Activated naive CD4-positive, alpha-beta T cell treated with anti-CD3 and anti-CD28 coated beads, Interleukin-2, amount 50 U/mL, for 16 hours (primary cell): Measurements from ENCODE around the gene ESPN.
"Not testable (repeated sequence)": the region's sequence is repeated elsewhere in the genome, so short reads cannot be mapped to it uniquely, and the experiment has no call there.

Experiments used
- DNase-seq: peaks from one replicate; pipeline ENCODE4 v3.0.0-alpha.2; 2020

The ESPN gene

DNA sequence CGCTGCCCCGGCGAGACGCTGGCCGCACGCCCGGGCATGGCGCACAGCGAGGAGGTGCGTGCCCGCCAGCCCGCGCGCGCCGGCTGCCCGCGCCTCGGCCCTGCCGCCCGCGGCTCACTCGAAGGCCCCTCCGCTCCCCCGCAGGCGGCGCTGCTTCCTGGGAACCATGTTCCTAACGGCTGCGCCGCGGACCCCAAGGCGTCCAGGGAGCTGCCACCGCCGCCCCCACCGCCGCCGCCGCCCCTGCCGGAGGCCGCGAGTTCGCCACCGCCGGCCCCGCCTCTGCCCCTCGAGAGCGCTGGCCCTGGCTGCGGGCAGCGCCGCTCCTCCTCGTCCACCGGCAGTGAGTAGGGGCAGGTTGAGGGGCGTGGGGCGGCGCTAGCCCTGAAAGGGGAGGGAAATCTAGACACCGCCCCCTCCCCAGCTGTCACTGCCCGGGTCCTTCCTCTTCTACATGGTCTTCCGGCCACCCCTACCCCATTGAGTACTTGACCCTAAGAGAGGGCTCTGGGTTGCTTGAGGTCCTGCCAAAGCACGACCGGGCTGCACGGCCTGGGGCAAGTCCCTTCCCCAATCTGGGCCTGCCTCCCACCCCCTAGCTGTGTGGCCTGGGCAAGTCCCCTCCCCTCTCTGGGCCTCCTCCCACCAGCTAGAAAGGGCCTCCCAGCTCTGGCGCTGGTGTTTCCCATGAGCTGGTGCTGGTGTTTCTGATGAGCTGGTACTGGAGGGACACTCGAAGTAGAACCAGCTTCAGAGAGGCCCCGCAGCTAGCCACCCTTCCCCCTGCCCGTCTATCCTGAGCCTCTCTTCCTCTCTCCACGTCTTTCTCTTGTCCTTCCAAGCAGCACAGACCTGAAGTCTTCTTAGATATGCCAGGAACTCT is 24.4 kb downstream of the ESPN start:
- DNase-seq = no peak

DNA sequence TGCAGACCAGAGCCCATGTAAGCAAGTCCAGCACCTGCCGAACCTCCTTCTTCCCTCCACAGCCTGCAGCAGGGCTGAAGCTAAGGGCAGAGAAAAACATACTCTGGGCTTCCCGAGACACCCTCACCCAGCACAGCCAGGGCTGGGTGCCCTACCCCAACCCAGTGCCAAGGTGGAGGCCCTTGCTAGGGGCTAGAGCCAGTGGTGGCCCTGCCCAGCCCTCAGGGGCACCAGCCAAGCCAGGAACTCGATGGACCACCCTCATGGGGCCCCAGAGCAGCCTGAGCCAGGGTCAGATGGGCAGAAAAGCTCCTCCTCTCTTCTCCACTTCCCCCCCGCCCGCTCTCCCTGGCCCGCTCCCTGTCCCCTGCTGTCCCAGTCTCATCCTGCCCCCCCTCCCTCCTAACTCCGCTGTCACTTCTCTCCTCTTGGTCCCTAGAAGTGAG is 25.5 kb downstream of the ESPN start:
- no peak for DNase-seq

DNA sequence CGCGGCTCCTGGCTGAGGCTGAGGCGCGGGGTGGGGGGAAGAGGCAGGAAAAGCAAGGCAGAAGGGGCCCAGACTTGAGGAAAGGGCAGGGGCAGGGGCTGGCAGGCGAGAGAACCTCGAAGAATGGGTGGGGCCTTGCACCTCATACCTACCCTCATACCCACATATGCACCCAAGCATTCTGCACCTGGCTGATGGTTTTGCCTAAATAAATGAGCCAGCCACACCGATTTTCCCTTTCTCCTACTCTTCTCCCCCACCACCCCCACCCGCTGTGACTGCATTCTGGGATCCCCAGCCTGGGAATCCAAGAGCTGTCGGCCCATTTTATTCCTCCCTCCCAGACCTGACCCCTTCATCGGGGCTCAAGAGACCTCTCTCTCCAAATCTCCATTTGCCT is 25.9 kb downstream of the ESPN start:
- DNase-seq = not testable (repeated sequence)

DNA sequence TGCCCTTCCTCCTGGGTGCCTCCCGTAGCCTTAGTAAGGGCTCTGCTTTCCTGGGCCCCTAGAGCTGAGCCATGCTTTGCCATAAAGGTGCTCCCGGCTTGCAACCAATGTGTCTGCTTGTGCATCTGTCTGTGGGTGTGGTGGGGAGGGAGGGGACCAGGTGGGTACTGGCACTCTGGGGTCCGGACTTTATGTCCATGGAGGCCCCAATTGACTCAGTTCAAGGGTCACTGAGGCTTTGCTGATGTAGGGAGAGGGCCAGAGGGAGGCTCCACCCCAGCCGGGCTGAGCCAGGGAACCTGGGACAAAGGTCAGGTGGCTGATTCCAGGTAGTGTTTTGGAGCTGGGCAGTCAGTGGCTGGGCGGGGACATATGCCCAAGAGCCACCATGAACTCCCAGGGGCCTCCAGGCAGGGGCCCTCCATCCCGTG is 26.4 kb downstream of the ESPN start:
- no peak for DNase-seq

DNA sequence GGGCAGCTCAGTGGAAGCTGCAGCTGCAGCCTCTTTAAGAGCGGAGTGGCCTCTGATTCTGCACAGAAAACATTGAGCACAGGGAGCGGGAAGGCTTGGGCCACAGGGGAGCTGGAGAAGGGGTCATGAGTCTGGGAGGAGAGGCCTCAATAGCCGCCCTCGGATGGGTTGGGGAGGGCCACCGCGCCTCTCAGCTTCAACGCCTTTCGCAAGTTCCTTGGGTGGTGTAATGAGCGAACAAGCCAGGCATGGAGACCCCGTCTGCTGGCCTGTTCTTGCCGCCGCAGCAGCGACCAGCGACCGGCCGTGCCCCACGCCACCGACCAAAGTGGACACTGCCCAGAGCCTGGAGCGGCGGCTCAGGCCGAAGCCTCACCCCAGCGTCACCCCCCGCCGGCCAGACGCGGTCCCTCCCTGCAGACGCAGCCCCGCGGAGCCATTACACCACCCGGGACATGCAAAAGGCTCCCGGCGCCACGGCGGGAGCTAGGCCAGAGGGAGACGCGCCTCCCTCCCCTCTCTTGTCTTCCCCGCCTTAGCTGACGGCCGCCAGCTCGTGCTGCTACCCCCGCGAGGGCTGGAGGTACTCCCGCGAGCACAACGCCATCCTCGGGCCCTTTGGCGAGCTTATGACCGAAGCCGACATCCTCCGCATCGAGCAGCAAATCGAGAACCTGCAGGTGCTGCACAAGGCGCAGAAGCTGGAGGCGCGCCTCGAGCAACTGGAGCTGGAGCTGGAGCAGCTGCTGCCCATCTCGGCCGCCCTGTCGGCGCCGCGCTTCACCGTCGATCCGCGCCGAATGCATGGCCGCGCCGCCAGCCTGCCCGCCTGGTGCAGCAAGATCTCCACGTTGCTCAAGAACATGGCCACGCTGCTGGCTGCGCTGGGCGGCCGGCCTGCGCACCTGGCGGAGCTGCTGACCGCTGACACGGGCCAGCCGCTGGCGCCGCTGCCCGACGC is 29.6 kb downstream of the ESPN start:
- DNase-seq = not testable (repeated sequence)

DNA sequence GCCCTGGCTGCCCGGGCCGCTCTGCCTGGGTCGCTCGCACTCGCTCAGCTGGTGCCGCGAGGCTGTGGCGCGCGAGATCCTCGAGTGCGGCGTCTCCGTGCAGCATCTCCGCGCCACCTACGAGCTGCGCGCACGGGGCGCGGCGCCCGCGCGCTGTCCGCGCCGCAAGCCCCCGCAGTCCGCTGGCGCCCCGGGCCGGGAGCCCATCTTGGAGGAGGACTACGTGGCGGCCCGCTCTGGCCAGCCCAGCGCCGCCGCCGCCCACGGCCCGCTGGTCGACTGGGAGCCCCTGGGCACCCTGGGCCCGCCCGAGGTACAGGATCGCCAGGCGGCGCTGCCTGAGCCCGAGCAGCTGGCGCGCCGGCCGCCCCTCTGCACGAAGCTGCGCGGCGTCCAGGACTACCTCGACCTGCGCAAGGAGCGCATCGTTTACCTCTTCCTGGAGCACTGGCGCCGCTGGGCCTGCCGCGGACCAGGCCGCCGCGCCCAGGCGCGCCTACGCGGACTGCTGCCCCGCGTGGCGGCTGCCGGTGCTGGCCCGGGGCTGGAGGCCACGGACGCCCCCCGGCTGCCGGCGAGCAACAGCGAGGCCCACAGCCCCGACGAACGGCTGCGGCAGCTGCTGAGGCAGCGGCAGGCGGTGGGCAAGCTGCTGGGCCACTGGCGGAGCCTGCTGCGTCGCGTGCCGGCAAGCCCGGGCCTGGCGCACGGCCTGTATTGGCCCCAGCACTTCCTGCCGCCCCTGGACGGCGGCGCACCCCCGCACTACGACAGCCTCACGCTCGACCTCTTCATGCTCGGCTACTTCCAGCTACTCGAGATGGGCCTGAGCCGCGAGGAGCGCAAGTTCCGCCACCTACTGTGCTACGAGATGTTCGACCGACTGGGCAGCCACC is 30.5 kb downstream of the ESPN start:
- DNase-seq = peak; percentile 37

DNA sequence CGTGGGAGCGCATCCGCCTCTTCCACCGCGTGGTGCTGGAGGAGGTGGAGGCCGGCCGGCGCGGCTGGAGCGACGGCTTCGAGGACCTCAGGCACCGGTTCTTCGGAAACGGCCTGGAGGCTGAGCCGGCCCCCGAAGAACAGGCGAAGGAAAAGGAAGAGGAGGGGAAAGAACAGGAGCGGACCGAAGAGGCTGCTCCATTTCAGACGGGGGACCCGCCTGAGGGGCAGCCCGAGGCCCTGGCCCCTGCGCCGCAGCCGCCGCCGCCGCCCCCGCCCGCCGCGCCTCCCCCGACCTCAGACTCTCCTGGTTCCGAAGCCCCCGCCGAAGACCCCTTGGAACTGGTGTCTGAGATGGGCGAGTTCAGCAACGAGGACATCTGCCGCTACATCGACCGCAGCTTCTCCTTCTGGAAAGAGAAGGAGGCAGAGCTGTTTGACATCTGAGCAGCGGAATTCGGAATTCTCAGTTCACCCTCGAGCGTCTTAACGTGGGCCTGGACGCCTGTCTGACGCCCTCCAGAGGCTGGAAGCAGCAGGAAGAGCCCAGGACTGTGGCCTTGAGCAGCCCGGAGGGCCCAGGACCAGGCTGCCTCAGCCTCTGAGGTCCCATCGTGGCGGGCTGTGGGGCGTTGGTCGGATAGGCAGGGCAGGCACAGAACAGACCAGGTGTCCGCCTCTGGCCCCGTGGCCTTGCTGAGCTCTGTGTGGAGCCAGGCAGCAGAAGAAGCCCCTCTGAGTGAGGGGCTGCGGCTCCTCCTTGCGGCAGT is 31.4 kb downstream of the ESPN start:
- DNase-seq = not testable (repeated sequence)

DNA sequence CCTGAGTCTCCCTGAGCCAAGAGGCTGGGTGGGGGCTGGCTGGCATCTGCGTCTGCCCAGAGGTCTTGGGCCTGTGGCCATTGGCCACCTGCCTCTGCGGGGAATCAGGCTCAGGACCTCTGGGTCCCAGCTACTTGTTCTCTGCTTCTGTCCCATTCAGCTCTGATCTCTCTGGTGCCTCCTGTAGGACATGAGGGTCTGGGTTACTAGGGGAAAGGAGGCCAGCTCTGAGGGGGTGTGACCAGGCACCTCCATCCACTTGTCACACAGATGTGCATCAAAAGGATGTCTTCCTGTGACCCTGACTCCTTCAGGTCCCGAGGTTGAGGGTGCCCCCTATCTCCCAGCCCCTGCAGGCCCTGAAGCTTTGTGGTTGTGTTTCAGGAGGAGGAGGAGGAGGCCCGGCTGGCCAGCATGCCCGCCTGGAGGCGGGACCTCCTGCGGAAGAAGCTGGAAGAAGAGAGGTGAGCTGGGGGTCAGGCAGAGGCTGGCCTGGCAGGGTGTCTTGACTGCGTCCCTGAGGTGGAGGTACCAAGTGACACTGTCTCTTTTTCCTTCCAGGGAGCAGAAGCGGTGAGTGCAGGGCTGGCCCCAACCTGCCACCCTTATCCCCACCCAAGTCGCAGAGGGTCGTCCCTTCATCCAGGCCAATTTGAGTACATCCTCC is 32.4 kb downstream of the ESPN start:
- no peak for DNase-seq

DNA sequence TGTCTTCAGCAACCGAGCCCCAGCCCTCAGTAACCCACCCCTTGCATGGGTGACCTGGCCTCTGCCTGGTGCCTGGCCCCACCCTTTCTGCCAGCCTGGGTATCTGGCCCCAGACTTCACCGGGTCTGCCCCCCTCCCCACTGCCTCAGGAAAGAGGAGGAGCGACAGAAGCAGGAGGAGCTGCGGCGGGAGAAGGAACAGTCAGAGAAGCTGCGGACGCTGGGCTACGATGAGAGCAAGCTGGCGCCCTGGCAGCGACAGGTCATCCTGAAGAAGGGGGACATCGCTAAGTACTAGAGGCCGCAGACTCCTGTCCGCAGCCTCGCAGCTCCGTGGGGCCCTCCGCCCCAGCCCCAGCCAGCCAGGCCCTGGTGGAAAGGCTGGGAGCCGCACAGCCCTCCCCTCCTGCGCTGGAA is 35.3 kb downstream of the ESPN start:
- DNase-seq = peak; percentile 40

DNA sequence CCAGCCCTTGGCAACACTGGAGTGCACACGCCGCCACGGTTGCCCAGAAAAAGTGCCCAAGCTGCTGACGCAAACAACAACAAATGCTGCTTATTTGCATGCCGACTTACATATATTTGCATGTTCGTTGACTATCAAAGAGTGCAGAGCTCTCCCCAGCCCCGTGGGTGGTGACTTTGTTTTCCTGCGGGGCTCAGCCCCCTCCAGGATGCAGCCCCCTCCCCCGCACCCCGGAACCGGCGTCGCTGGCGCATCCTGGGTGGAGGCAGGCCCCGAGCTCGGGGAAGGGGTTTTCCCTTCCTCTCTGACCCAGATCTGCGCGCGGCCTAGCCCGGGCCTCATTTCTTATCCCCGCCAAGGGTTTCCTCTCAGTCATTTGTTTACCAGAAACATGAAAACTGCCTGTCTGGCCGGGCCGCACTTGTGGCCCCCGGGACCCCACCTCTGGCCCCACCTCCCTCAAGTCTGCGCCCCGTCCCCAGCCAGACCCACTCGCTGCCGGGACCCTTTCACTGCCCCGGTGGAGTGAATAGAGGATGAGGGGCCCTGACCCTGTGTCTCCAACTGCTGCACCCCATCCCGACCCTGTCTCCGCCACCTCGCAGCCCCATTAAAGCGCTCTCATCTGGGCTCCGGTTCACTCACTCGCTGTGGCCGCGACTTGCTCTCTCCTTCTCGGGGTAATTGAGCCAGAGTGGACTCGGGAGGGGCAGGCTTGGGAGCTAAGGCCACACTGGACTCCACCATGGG is 35.9 kb downstream of the ESPN start:
- peak; percentile 86 for DNase-seq

DNA sequence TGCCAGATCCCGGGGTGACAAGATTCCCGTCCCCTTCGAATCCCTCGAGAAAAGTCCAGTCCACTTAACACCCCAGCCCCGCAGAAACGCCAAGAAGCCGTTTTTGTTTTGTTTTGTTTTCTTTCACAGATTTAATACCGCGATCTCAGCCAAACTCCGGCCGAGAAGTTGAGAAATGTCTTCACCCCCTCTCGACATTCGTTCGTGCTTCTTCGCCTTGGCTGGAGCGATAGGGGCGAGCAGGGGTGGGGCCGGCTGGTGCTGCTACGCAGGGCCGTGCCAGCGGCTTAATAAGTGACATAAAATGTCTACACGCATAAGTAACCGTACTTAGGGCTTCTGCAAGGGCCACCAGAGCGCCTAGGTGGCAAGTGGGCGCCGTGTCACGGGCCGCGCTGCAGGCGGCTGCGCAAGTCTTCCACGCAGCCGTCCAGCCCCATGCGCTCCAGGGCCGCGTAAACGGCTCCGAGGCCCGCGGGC is 36.5 kb downstream of the ESPN start:
- DNase-seq = no peak

DNA sequence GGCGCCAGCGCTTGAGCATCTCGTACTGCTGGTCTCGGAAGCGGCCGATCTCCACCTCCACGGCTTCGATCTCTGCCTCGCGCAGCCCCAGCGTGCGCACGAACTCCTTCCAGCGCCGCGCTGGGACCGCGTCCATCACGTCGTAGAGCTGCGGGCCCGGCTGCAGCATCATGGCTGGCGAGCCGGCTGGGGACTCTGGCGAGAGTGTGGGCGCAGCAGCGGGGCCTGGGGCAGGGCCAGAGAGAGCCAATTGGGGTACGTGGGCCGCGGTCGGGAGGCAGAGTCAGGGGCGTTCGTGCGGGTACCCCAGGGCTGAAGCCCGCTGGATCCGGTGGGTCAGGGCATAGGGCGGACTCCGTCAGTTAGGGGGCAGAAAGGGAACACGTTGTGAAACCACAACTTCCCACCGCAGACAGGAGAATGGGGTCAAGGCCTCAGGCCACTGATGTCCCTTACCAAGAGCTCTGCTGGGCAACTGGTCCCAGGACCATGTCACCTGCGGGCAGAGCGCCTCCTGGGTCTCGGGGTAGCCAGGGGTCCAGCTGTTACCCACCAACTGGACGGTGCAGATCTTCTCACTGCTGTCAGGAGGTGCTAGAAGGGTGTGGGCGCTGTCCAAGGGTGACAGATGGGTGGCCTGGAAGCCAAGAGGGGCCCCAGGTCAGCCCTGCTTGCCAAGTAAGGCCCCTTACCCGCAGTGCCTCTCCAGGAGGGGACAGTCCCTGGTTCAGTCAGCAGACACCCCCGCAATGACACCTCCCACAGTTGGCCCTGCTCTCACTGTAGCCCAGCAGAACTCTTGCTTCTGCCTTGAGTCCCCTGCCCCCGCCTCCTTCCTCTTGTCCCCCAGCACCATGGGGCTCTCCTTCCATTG is 37.2 kb downstream of the ESPN start:
- no peak for DNase-seq

DNA sequence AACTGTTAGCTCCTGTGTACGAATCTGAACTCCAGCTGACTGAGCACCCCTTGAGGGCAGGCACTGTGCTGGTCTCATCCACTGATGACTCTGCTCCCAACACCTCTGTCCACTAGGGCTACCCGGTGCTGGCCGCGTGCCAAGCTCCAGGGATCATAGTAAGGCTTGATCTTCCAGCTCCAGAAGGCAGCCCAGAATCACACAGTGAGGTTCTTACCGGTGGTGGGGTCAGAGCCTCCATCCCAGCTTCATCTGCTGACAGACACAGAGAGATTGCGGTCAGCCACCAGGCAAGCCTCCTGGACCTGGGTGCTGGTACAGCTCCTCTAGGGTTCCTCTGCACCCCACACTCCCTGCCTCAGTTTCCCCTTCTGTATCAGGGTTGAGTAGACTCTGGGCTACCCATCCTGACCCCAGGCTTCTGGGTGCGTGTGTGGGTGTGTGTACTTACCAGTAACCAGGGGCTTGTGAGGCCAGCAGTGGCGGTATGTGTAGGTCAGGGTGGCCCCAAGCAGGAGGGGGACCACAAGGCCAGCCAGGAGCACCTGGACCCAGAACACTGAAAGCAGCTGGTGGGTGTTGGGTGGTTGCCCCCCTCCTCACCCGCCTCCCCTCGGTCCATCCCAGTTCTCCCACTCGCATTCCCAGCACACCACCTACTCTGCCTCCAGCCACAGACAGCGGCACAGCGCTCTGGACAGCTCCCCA is 38.0 kb downstream of the ESPN start:
- DNase-seq = no peak

DNA sequence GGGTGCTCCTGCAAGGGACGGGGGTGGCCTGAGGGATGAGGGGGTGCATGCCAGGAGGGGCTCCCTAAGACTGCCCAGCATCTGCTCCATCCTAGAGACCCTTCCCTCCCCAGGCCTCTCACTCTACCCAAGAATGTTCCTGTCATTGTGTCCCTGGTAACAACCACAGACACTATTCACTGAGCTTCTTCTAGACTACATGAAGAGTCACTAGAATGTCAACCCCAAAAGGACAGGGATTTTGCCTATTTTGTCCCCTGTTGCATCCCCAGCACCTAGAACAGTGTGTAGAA is 38.5 kb downstream of the ESPN start:
- no peak for DNase-seq

DNA sequence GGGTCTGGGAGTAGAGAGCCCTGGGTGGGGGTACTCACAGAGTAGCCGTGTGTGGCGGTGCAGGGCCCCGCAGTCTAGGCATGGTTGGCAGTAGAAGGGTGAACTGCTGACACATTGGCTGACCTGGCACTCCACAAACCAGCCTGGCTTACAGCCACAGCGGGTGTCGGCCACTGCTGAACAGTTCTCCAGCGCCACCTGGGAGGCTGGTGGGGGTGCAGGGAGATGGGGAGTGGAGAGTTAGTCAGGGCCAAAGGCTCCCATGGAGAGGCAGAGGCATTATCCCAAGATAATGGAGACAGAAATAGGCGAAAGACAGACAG is 39.9 kb downstream of the ESPN start:
- no peak for DNase-seq

DNA sequence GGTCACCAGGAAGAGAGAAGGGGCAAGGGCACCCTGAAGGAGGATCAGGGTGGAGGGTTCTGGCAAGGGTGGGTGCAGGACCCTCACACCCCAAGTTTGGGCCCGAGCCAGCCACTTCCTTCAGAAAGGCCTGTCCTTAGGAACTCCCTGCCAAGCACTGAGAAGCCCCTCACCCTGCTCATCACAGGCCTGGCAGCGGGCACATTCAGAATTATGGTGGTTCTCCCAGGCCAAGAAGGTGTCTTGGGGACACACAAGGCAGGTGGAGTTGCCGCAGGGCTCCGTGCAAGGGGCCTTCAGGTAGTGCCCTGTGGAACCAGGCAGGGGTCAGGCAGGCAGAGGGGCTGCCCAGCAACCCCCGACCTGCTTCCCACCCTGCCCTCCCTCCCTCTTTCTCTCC is 40.3 kb downstream of the ESPN start:
- no peak for DNase-seq

DNA sequence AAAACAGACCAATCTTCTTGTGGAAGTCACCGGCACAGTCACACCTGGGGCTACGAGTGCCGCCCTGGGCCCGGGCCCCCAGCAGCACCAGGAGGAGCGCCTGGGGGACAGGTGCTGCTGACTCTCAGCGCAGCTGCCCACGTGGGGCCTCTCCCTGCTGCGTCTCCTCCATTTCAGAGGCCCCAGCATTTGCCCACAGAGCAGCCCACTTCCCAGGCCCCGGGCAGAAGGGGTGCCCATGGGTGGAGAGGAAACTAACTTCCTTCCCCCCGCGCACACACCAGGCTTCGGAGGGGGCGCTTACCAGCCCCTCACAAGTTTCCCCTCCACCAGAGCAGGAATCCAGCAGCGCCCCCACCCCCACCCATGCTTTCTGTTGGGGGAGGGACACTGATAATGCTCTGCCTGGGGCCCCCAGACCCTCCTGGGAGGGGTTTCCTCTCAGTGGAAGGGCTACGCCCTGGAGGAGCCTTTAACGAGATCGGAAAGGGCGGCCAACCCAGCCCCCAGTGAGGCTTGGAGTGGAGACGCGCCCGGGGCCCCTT is 41.0 kb downstream of the ESPN start:
- DNase-seq = peak; percentile 64

DNA sequence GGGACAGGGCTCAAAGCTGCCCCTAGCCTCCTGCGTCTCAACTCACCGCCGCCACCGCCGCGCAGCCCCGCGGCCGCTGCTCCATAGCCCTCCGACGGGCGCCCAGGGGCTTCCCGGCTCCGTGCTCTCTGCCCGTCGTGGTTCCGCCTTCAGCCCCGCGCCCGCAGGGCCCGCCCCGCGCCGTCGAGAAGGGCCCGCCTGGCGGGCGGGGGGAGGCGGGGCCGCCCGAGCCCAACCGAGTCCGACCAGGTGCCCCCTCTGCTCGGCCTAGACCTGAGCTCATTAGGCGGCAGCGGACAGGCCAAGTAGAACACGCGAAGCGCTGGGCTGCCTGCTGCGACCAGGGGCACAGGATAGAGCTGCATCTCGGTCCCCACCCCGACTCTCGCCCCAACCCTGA is 41.4 kb downstream of the ESPN start, which contains the start of gene TNFRSF25:
TSS of gene TNFRSF25 (minus strand) at position 151 of the 400 bp plus-strand sequence. CDS start at position 85, 66 bp downstream.
- DNase-seq = peak; percentile 73
